ENCODE results near the gene CACNA1C. TPM values are rescaled to one million over a fixed set of nuclear protein-coding genes. Genes with fewer than 3 reads are reported as not detected.

CACNA1C gene
- total RNA-seq, 2 experiments from 2014 or later, result 0.69 to 1.4 TPM

DNA sequence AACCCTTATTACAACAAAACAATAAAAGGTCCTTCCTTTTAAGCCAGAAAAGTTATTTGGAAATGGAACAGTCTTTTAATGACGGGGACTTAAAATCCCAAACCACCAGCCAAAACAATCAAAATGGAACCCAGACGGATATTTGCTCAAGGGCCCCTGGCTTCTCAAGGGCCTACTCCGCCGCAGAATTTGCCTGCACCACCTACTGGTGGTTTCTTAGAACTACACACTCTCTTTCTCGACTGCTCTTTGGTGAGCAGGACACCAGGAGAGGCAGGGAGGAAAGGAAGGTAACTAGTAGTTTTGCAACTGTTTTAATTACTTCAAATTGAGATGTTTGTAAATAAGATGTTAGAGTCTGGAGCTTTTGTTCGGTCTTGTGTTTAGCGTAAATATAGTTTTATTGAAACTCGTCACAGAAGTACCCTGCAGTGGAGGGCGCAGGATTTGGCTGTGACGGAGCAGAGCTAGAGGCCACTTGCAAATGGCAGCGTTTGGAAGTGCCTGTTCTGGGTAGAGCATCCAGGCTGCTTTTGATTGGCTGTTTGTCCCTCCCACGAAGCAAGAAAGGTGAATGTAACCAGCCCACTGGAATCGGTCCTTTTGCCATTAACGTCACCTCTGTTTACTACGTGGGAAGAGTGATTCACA is 238.5 kb downstream of the CACNA1C start:
- Histone ChIP-seq H3K4me1 (ENCODE audit: insufficient read depth, low read length, poor library complexity, severe bottlenecking) (peaks cover 31% of the 10 kb centered on the region), H3K36me3 (ENCODE audit: insufficient read depth, low read length) (no peaks in the 10 kb centered on the region), H3K27ac (ENCODE audit: low read depth, low read length, poor library complexity, severe bottlenecking) (no peak overlapping the region), H2AFZ (ENCODE audit: low read length) (peak overlapping the region; percentile 35; the same call in 1 of the 2 replicates), H4K20me1 (ENCODE audit: insufficient read depth, low read length) (no peaks in the 10 kb centered on the region), H3K9me3 (ENCODE audit: low read length) (no peaks in the 10 kb centered on the region), H3K4me2 (ENCODE audit: low read length) (no peak overlapping the region), H3K4me3 (ENCODE audit: low read depth, low read length, poor library complexity, severe bottlenecking) (no peak overlapping the region), H3K79me2 (ENCODE audit: insufficient read depth, low read depth, low read length) (no peaks in the 10 kb centered on the region), H3K9me2 (ENCODE audit: insufficient read depth, low read length) (no peaks in the 10 kb centered on the region)
- ChIA-PET POLR2A (interaction anchor here (0.6 to 0.8 kb wide), 2 partner anchors 14 to 108 kb away, joined by 3 read pairs; no protein-coding TSS in a partner anchor), CTCF (ENCODE audit: unreplicated experiment) (interaction anchor here (0.6 kb wide), 1 partner anchor 71 kb away, joined by 3 read pairs; no protein-coding TSS in a partner anchor)
- intact Hi-C loops (cut with micrococcal nuclease; ENCODE audit: unreplicated experiment), result loop anchor here (5.0 kb wide), 1 partner anchor 291 kb away; no protein-coding TSS in a partner anchor
- TF ChIP-seq EZH2phosphoT487 (IDR thresholded peaks at IDR 0.05; ENCODE audit: borderline replicate concordance, low read depth, low read length), result no peak
- TF ChIP-seq, protein P1, sequence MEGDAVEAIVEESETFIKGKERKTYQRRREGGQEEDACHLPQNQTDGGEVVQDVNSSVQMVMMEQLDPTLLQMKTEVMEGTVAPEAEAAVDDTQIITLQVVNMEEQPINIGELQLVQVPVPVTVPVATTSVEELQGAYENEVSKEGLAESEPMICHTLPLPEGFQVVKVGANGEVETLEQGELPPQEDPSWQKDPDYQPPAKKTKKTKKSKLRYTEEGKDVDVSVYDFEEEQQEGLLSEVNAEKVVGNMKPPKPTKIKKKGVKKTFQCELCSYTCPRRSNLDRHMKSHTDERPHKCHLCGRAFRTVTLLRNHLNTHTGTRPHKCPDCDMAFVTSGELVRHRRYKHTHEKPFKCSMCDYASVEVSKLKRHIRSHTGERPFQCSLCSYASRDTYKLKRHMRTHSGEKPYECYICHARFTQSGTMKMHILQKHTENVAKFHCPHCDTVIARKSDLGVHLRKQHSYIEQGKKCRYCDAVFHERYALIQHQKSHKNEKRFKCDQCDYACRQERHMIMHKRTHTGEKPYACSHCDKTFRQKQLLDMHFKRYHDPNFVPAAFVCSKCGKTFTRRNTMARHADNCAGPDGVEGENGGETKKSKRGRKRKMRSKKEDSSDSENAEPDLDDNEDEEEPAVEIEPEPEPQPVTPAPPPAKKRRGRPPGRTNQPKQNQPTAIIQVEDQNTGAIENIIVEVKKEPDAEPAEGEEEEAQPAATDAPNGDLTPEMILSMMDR (conservative IDR thresholded peaks at IDR 0.05; ENCODE audit: low read length), result peak; percentile 92
- DNase-seq (ENCODE audit: low spot score), result peak; percentile 78
- BruUV-seq (replicated peaks), result no TSS peak

DNA sequence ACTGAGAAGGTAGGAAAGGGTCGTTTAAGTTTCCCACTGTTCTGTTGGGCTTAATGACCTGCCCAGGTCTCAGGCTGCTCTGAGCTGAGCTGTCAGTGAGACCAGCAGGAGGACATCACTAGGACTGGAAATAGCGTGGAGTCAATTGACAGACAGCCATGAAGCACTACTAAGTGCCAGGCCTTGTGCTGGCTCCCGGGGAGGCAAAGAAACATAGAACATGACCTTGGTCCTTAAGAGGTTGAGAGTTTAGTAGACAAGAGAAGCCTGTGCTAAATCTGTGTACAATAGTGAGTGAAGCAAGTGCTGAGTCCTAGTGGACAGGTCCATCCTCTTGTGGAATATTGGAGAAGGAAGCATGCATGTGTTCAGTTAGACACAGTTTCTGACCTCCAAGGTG is 239.2 kb downstream of the CACNA1C start:
- Histone ChIP-seq H3K9me3 (ENCODE audit: low read length) (no peaks in the 10 kb centered on the region), H4K20me1 (ENCODE audit: insufficient read depth, low read length) (no peaks in the 10 kb centered on the region), H3K79me2 (ENCODE audit: insufficient read depth, low read depth, low read length) (no peaks in the 10 kb centered on the region), H3K4me1 (ENCODE audit: insufficient read depth, low read length, poor library complexity, severe bottlenecking) (peaks cover 37% of the 10 kb centered on the region), H3K4me2 (ENCODE audit: low read length) (no peak overlapping the region), H3K9me2 (ENCODE audit: insufficient read depth, low read length) (no peaks in the 10 kb centered on the region), H3K4me3 (ENCODE audit: low read depth, low read length, poor library complexity, severe bottlenecking) (no peak overlapping the region), H2AFZ (ENCODE audit: low read length) (no peak overlapping the region), H3K27ac (ENCODE audit: low read depth, low read length, poor library complexity, severe bottlenecking) (no peak overlapping the region), H3K36me3 (ENCODE audit: insufficient read depth, low read length) (no peaks in the 10 kb centered on the region)
- intact Hi-C loops (cut with micrococcal nuclease; ENCODE audit: unreplicated experiment), result loop anchor here (5.0 kb wide), 1 partner anchor 290 kb away; no protein-coding TSS in a partner anchor
- ChIA-PET POLR2A (no interaction called here), CTCF (ENCODE audit: unreplicated experiment) (interaction anchor here (1.3 kb wide), 1 partner anchor 41 kb away, joined by 3 read pairs; no protein-coding TSS in a partner anchor)
- no peak for TF ChIP-seq EZH2phosphoT487 (IDR thresholded peaks at IDR 0.05; ENCODE audit: borderline replicate concordance, low read depth, low read length)
- TF ChIP-seq, protein P1 (conservative IDR thresholded peaks at IDR 0.05; ENCODE audit: low read length), result no peak
- DNase-seq (ENCODE audit: low spot score), result no peak
- no TSS peak for BruUV-seq (replicated peaks)

DNA sequence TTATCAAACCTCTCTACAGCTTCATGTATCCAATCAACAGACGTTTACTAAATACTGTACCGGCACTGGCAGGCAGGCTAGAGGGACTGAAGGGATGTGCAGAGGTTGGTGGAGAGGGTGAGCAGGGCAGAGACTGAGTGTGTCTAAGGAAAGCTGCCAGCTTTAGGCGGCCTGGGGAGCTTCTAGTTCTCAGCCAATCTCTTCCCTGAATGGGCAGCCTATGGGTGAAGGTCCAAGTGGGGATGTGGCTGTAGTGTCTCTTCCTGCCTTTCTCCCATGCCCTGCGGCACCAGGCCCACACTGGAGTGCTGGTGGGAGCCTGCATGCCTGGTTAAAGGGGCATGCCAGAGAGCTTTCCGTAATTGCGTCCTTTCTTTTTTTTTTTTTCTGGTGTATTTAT is 239.8 kb downstream of the CACNA1C start:
- Histone ChIP-seq H3K9me3 (ENCODE audit: low read length) (no peaks in the 10 kb centered on the region), H3K4me2 (ENCODE audit: low read length) (no peak overlapping the region), H3K79me2 (ENCODE audit: insufficient read depth, low read depth, low read length) (no peaks in the 10 kb centered on the region), H3K27ac (ENCODE audit: low read depth, low read length, poor library complexity, severe bottlenecking) (no peak overlapping the region), H3K4me3 (ENCODE audit: low read depth, low read length, poor library complexity, severe bottlenecking) (no peak overlapping the region), H4K20me1 (ENCODE audit: insufficient read depth, low read length) (no peaks in the 10 kb centered on the region), H3K36me3 (ENCODE audit: insufficient read depth, low read length) (no peaks in the 10 kb centered on the region), H2AFZ (ENCODE audit: low read length) (no peak overlapping the region), H3K9me2 (ENCODE audit: insufficient read depth, low read length) (no peaks in the 10 kb centered on the region), H3K4me1 (ENCODE audit: insufficient read depth, low read length, poor library complexity, severe bottlenecking) (peaks cover 43% of the 10 kb centered on the region)
- no peak for TF ChIP-seq EZH2phosphoT487 (IDR thresholded peaks at IDR 0.05; ENCODE audit: borderline replicate concordance, low read depth, low read length)
- TF ChIP-seq, protein P1 (conservative IDR thresholded peaks at IDR 0.05; ENCODE audit: low read length), result no peak
- intact Hi-C loops (cut with micrococcal nuclease; ENCODE audit: unreplicated experiment), result loop anchor here (5.0 kb wide), 1 partner anchor 290 kb away; no protein-coding TSS in a partner anchor
- ChIA-PET CTCF (ENCODE audit: unreplicated experiment) (interaction anchor here (0.9 to 1.3 kb wide), 2 partner anchors 12 to 42 kb away, joined by 3 read pairs; no protein-coding TSS in a partner anchor), POLR2A (interaction anchor here (0.6 kb wide), 1 partner anchor 231 kb away, joined by 3 read pairs; no protein-coding TSS in a partner anchor)
- no TSS peak for BruUV-seq (replicated peaks)
- DNase-seq (ENCODE audit: low spot score), result no peak
